Neural progenitor cell (in vitro differentiated cells): ENCODE data around the gene HDX. TPM values are rescaled to one million over a fixed set of nuclear protein-coding genes. Genes with fewer than 3 reads are reported as not detected.
"Not testable (repeated sequence)": the region's sequence is repeated elsewhere in the genome, so short reads cannot be mapped to it uniquely, and the experiment has no call there.

ENCODE experiments used
- DNase-seq: peaks from one replicate; pipeline ENCODE4 v3.0.0-alpha.2; 2016; ENCODE audit warnings: low spot score
- H2AFZ ChIP-seq: fragments of 200-600 bp; sonication (generic); replicated peaks from 2 replicates; pipeline ENCODE4 v1.6.1; 2016; ENCODE audit warnings: antibody characterized with exemption
- H3F3A ChIP-seq: fragments of 200-600 bp; sonication (generic); 2 replicates; pipeline ENCODE4 v1.6.1; 2016; ENCODE audit warnings: antibody characterized with exemption, low read depth
- H3K27ac ChIP-seq: fragments of 200-600 bp; sonication (generic); 2 replicates; pipeline ENCODE4 v1.5.1; 2016; ENCODE audit warnings: mild to moderate bottlenecking
- H3K27me3 ChIP-seq: fragments of 200-600 bp; sonication (generic); 2 replicates; pipeline ENCODE4 v1.6.1; 2016; ENCODE audit warnings: mild to moderate bottlenecking, moderate library complexity
- H3K36me3 ChIP-seq: fragments of 200-600 bp; sonication (generic); 2 replicates; pipeline ENCODE4 v1.5.1; 2016
- H3K4me1 ChIP-seq: fragments of 200-600 bp; sonication (generic); 2 replicates; pipeline ENCODE4 v1.6.1; 2016; ENCODE audit warnings: mixed run types
- H3K4me2 ChIP-seq: fragments of 200-600 bp; sonication (generic); 2 replicates; pipeline ENCODE4 v1.6.1; 2016
- H3K4me3 ChIP-seq: fragments of 200-600 bp; sonication (generic); 2 replicates; pipeline ENCODE4 v1.5.1; 2016
- H3K79me2 ChIP-seq: fragments of 200-600 bp; sonication (generic); 2 replicates; pipeline ENCODE4 v1.6.1; 2016; ENCODE audit warnings: low read depth
- H3K9ac ChIP-seq: fragments of 200-600 bp; sonication (generic); 2 replicates; pipeline ENCODE4 v1.6.1; 2016
- H3K9me3 ChIP-seq: fragments of 200-600 bp; sonication (generic); 2 replicates; pipeline ENCODE4 v1.5.1; 2016; ENCODE audit warnings: low read depth
- H4K20me1 ChIP-seq: fragments of 200-600 bp; sonication (generic); 2 replicates; pipeline ENCODE4 v1.6.1; 2016; ENCODE audit warnings: low read depth
- H3K27ac Mint-ChIP-seq: 3 replicates; pipeline ENCODE4 v1.8.0; 2021; ENCODE audit warnings: mixed read lengths
- H3K27me3 Mint-ChIP-seq: 2 replicates; pipeline ENCODE4 v1.8.0; 2022; ENCODE audit warnings: low read depth, mild to moderate bottlenecking, inconsistent platforms, moderate library complexity, mixed read lengths; ENCODE audit not compliant: insufficient read depth
- H3K36me3 Mint-ChIP-seq: 3 replicates; pipeline ENCODE4 v1.8.0; 2021; ENCODE audit warnings: mixed read lengths
- H3K4me1 Mint-ChIP-seq: 3 replicates; pipeline ENCODE4 v1.8.0; 2021; ENCODE audit warnings: mixed read lengths
- H3K4me3 Mint-ChIP-seq: 3 replicates; pipeline ENCODE4 v1.8.0; 2021; ENCODE audit warnings: mild to moderate bottlenecking, moderate library complexity, mixed read lengths
- H3K9me3 Mint-ChIP-seq: 3 replicates; pipeline ENCODE4 v1.8.0; 2020; ENCODE audit warnings: mixed read lengths
- EZH2 ChIP-seq: fragments of 200-600 bp; sonication (generic); IDR thresholded peaks from 2 replicates; pipeline ENCODE4 v1.6.1; 2017; ENCODE audit warnings: antibody characterized with exemption, mild to moderate bottlenecking, moderate library complexity
- EZH2phosphoT487 ChIP-seq: fragments of 200-600 bp; sonication (generic); IDR thresholded peaks from 2 replicates; pipeline ENCODE4 v1.6.1; 2017; ENCODE audit warnings: antibody characterized with exemption
- small RNA-seq: library from RNA; depleted of rRNA; stranded (forward); fragments of <200 nt; gene quantifications from one replicate; pipeline ENCODE3, GENCODE V24; 2015
- total RNA-seq: library from RNA; depleted of rRNA; stranded (reverse); fragments of >200 nt; gene quantifications from 2 replicates; pipeline ENCODE4 v1.2.3, GENCODE V29; 2015; ENCODE audit warnings: low replicate concordance
- TF ChIP-seq, protein P1 (sequence below): fragments of 200-600 bp; sonication (generic); IDR thresholded peaks from 2 replicates; pipeline ENCODE4 v1.5.1; 2017; ENCODE audit warnings: antibody characterized with exemption, mild to moderate bottlenecking

The HDX gene
- total RNA-seq, 1 donor from 2014 or later: 8.3 TPM

DNA sequence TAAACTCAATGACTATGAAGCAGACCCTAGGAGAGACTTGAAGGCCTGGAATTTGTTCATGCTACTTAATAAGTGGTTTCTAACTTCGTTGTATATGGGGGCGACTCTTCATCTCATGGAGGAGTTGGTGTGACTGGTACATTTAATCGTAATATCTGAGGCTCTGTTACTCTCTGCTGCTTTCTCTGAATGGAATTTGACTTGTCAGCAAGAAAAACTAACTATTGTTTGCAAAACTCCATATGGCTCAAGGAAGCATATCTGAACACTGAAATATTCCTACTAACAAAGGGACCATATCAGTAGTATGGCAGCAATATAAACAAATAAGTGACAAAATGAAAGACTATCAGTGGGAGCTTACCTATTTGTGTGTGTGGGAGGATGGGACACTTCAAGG, 182.2 kb downstream of the HDX start:
- Histone ChIP-seq H4K20me1 (no peaks in the 10 kb centered on the region), H3K4me2 (no peak overlapping the region), H3K9me3 (peaks cover 16% of the 10 kb centered on the region), H3K27ac (no peak overlapping the region), H3K79me2 (no peaks in the 10 kb centered on the region), H3K36me3 (no peaks in the 10 kb centered on the region), H3F3A (no peaks in the 10 kb centered on the region), H3K27me3 (no peaks in the 10 kb centered on the region), H2AFZ (no peak overlapping the region), H3K4me3 (no peak overlapping the region), H3K4me1 (no peaks in the 10 kb centered on the region), H3K9ac (no peak overlapping the region)
- Mint-ChIP-seq H3K9me3 (peaks cover 9% of the 10 kb centered on the region), H3K27me3 (peaks cover 4% of the 10 kb centered on the region), H3K27ac (no peak overlapping the region), H3K36me3 (no peaks in the 10 kb centered on the region), H3K4me3 (no peak overlapping the region), H3K4me1 (peaks cover 3% of the 10 kb centered on the region)
- DNase-seq: no peak
- no peak for TF ChIP-seq EZH2phosphoT487
- TF ChIP-seq, protein P1, sequence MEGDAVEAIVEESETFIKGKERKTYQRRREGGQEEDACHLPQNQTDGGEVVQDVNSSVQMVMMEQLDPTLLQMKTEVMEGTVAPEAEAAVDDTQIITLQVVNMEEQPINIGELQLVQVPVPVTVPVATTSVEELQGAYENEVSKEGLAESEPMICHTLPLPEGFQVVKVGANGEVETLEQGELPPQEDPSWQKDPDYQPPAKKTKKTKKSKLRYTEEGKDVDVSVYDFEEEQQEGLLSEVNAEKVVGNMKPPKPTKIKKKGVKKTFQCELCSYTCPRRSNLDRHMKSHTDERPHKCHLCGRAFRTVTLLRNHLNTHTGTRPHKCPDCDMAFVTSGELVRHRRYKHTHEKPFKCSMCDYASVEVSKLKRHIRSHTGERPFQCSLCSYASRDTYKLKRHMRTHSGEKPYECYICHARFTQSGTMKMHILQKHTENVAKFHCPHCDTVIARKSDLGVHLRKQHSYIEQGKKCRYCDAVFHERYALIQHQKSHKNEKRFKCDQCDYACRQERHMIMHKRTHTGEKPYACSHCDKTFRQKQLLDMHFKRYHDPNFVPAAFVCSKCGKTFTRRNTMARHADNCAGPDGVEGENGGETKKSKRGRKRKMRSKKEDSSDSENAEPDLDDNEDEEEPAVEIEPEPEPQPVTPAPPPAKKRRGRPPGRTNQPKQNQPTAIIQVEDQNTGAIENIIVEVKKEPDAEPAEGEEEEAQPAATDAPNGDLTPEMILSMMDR: no peak

DNA sequence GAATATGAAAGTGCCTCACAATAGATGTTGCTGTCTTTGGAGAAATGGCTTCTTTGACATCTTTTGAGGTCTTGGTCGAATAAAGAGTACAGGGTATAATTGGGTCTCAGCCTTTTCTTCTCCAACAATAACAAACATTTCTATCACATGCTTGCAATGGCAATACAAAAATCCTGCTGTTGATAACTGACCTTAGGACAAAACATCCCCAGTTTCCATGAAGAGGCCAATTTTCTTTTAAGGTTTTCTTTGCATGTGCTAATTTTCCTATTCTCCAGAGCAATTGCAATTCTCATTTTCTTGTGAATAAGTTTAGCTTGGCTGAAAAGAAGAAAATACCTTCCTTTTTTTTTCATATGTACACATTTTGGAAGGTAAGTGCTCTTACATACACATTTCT, 183.6 kb downstream of the HDX start:
- no peak overlapping the region for H3K27ac Mint-ChIP-seq
- Histone ChIP-seq H3K27me3 (no peaks in the 10 kb centered on the region), H2AFZ (no peak overlapping the region), H3F3A (no peaks in the 10 kb centered on the region), H3K36me3 (no peaks in the 10 kb centered on the region), H3K9me3 (peaks cover 19% of the 10 kb centered on the region), H3K4me1 (no peaks in the 10 kb centered on the region), H3K9ac (no peak overlapping the region), H3K4me2 (no peak overlapping the region), H3K27ac (no peak overlapping the region), H3K79me2 (no peaks in the 10 kb centered on the region), H4K20me1 (no peaks in the 10 kb centered on the region), H3K4me3 (no peak overlapping the region)
- peaks cover 14% of the 10 kb centered on the region for H3K9me3 Mint-ChIP-seq
- H3K4me3 Mint-ChIP-seq: no peak overlapping the region
- peaks cover 4% of the 10 kb centered on the region for H3K27me3 Mint-ChIP-seq
- no peaks in the 10 kb centered on the region for H3K36me3 Mint-ChIP-seq
- TF ChIP-seq EZH2 (no peak), EZH2phosphoT487 (no peak)
- TF ChIP-seq, protein P1: no peak
- no peak for DNase-seq
- peaks cover 3% of the 10 kb centered on the region for H3K4me1 Mint-ChIP-seq

DNA sequence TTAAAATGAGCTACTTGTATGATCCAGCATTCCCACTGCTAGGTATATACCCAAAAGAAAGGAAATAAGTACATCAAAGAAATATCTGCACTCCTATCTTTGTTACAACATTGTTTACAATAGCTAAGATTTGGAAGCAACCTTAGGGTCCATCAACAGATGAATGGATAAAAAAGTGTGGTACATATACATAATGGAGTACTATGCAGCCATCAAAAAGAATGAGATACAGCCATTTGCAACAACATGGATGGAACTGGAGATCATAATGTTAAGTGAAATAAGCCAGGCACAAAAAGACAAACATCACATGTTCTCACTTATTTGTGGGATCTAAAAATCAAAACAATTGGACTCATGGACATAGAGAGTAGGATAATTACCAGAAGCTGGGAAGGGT, 186.3 kb downstream of the HDX start:
- H3K4me1 Mint-ChIP-seq, H4K20me1 ChIP-seq, H3K4me3 ChIP-seq, H3F3A ChIP-seq, H3K4me1 ChIP-seq, H3K4me2 ChIP-seq, H3K36me3 Mint-ChIP-seq, H3K27ac ChIP-seq, H3K9ac ChIP-seq, H3K79me2 ChIP-seq, H2AFZ ChIP-seq, H3K4me3 Mint-ChIP-seq, H3K27me3 ChIP-seq, H3K27me3 Mint-ChIP-seq, DNase-seq, H3K36me3 ChIP-seq, H3K27ac Mint-ChIP-seq: not testable (repeated sequence)
- peaks cover 10% of the 10 kb centered on the region for H3K9me3 ChIP-seq
- H3K9me3 Mint-ChIP-seq: peaks cover 14% of the 10 kb centered on the region

Small RNA genes within 50 kb of the gene (small RNA-seq; reads per million reads assigned to genes)
- not detected for gene AL450471.1
